Mesothelial cell of epicardium (in vitro differentiated cells): ENCODE measurements around the gene NPM1. TPM values are rescaled to one million over a fixed set of nuclear protein-coding genes. Genes with fewer than 3 reads are reported as not detected.
"Not testable (repeated sequence)": the region's sequence is repeated elsewhere in the genome, so short reads cannot be mapped to it uniquely, and the experiment has no call there.

ENCODE experiments used
- DNase-seq, 2 experiments: peaks; one replicate each; pipeline ENCODE4 v3.0.0; 2021; ENCODE audit warnings: low spot score in 2 of 2; ENCODE audit not compliant: unreplicated experiment in 2 of 2
- H3K27ac Mint-ChIP-seq: 2 replicates; pipeline ENCODE4 v1.8.0; 2021; ENCODE audit warnings: mixed read lengths
- H3K27me3 Mint-ChIP-seq: 2 replicates; pipeline ENCODE4 v1.8.0; 2021; ENCODE audit warnings: low read depth, mixed read lengths
- H3K36me3 Mint-ChIP-seq: 2 replicates; pipeline ENCODE4 v1.8.0; 2021; ENCODE audit warnings: mixed read lengths
- H3K4me1 Mint-ChIP-seq: 2 replicates; pipeline ENCODE4 v1.8.0; 2021; ENCODE audit warnings: mixed read lengths
- H3K4me3 Mint-ChIP-seq: 2 replicates; pipeline ENCODE4 v1.8.0; 2021; ENCODE audit warnings: mild to moderate bottlenecking, moderate library complexity, mixed read lengths
- H3K9me3 Mint-ChIP-seq: 2 replicates; pipeline ENCODE4 v1.8.0; 2021; ENCODE audit warnings: mixed read lengths
- total RNA-seq: library from RNA; stranded (reverse); gene quantifications from 3 replicates; pipeline ENCODE4 v1.2.1, GENCODE V29; 2021
- TF ChIP-seq, protein P1 (sequence below): fragments of 200-600 bp; sonication (generic); IDR thresholded peaks from one replicate; pipeline ENCODE4 v1.5.0; 2021; ENCODE audit warnings: antibody characterized with exemption; ENCODE audit not compliant: unreplicated experiment

NPM1 gene
- total RNA-seq, 1 donor from 2014 or later: 1,674 TPM

DNA sequence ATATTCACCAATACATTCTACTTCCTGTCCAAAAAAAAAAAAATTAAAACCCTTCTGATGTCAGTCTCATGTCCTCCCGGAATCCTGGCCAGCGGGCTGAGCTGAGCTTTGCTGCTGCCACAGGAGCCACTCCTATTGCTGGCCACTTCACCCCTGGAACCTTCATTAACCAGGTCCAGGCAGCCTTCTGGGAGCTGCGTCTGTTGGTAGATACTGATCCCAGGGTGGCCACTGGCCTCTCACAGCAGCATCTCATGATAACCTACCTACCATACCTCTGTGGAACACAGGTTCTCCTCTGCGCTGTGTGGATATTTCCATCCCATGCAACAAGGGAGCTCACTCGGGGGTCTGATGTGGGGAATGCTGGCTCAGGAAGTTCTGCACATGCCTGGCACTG, 21.0 kb upstream of the NPM1 start:
- Mint-ChIP-seq H3K9me3 (no peaks in the 10 kb centered on the region), H3K27me3 (peaks cover 2% of the 10 kb centered on the region), H3K27ac (no peak overlapping the region), H3K36me3 (no peaks in the 10 kb centered on the region), H3K4me3 (no peak overlapping the region), H3K4me1 (no peaks in the 10 kb centered on the region)
- no peak for DNase-seq
- TF ChIP-seq, protein P1, sequence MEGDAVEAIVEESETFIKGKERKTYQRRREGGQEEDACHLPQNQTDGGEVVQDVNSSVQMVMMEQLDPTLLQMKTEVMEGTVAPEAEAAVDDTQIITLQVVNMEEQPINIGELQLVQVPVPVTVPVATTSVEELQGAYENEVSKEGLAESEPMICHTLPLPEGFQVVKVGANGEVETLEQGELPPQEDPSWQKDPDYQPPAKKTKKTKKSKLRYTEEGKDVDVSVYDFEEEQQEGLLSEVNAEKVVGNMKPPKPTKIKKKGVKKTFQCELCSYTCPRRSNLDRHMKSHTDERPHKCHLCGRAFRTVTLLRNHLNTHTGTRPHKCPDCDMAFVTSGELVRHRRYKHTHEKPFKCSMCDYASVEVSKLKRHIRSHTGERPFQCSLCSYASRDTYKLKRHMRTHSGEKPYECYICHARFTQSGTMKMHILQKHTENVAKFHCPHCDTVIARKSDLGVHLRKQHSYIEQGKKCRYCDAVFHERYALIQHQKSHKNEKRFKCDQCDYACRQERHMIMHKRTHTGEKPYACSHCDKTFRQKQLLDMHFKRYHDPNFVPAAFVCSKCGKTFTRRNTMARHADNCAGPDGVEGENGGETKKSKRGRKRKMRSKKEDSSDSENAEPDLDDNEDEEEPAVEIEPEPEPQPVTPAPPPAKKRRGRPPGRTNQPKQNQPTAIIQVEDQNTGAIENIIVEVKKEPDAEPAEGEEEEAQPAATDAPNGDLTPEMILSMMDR: no peak

- Mint-ChIP-seq H3K4me1 (no peaks in the 10 kb centered on the region), H3K27ac (no peak overlapping the region), H3K36me3 (no peaks in the 10 kb centered on the region), H3K4me3 (no peak overlapping the region), H3K27me3 (peaks cover 2% of the 10 kb centered on the region), H3K9me3 (no peaks in the 10 kb centered on the region)
- no peak for DNase-seq
- TF ChIP-seq, protein P1: no peak
Measured at GRCh38 chr5:171367424-171368370, 20.0 kb upstream of the NPM1 start.

GRCh38 chr5:171369056-171369455, 18.6 kb upstream of the NPM1 start:
- no peaks in the 10 kb centered on the region for H3K36me3 Mint-ChIP-seq
- H3K4me1 Mint-ChIP-seq: no peaks in the 10 kb centered on the region
- H3K27me3 Mint-ChIP-seq: peaks cover 2% of the 10 kb centered on the region
- no peak overlapping the region for H3K4me3 Mint-ChIP-seq
- TF ChIP-seq, protein P1: no peak
- H3K27ac Mint-ChIP-seq: no peak overlapping the region
- DNase-seq: no peak
- no peaks in the 10 kb centered on the region for H3K9me3 Mint-ChIP-seq

DNA sequence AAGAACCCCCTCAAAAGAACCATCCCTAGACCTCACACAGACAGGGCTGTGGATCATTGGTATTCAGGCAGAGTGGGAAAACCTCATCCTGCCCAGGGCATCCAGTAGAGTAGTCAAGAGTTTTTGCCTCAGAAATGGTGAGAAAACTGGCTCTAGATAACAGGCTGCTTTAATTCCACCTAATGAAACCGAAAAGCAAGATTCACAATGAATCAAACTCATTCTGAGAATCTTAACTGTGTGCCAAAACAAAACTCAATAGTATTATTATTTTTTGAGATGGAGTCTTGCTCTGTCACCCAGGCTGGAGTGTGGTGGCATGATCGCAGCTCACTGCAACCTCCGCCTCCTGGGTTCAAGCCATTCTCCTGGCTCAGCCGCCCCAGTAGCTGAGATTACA, 17.8 kb upstream of the NPM1 start:
- H3K9me3 Mint-ChIP-seq: no peaks in the 10 kb centered on the region
- no peak overlapping the region for H3K4me3 Mint-ChIP-seq
- no peaks in the 10 kb centered on the region for H3K36me3 Mint-ChIP-seq
- H3K4me1 Mint-ChIP-seq: no peaks in the 10 kb centered on the region
- no peak for DNase-seq
- H3K27me3 Mint-ChIP-seq: peaks cover 2% of the 10 kb centered on the region
- TF ChIP-seq, protein P1: no peak
- H3K27ac Mint-ChIP-seq: no peak overlapping the region

GRCh38 chr5:171370881-171371280, 16.8 kb upstream of the NPM1 start:
- H3K9me3 Mint-ChIP-seq, H3K4me1 Mint-ChIP-seq, H3K27ac Mint-ChIP-seq, H3K36me3 Mint-ChIP-seq, DNase-seq, H3K27me3 Mint-ChIP-seq, H3K4me3 Mint-ChIP-seq: not testable (repeated sequence)

DNA sequence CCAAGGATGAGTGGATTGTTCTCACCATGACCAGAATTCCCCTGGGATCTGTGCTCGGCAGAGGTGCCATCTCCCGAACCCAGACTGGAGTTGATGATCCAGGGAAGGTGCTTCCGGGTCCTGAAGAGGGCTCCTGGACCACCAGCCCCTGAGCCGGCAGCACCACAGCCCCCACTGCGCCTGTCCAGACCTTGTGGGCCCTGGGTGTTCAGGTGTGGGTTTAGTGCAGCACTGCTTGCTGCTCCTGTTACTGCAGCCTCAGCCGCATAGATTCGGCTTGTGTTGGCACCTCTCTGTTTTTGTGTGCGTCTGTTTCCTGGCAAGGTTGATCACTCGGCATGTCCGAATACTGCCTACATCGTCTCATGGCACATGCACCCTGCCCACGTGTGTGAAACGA, 16.3 kb upstream of the NPM1 start:
- Mint-ChIP-seq H3K4me3 (no peak overlapping the region), H3K9me3 (no peaks in the 10 kb centered on the region), H3K36me3 (no peaks in the 10 kb centered on the region), H3K27ac (no peak overlapping the region), H3K4me1 (no peaks in the 10 kb centered on the region), H3K27me3 (peaks cover 2% of the 10 kb centered on the region)
- TF ChIP-seq, protein P1: no peak
- DNase-seq: no peak
